Stimulated activated CD4-positive, alpha-beta T cell treated with anti-CD3 and anti-CD28 coated beads, Interleukin-15, amount 100 ng/mL, for 24 hours (primary cell): Measurements from ENCODE around the gene CEP63.
A peak's percentile ranks its signal among the peaks of the same experiment; 100 is the strongest.

ENCODE experiments used
- DNase-seq: peaks from one replicate; pipeline ENCODE4 v3.0.0-alpha.2; 2020

CEP63 gene

GRCh38 chr3:134485718-134486576 lies at the start of gene CEP63, which contains the start of gene ANAPC13:
Gene CEP63, plus strand, starts transcription at chr3:134486057. Its CDS starts 9,264 bp downstream, at chr3:134495321.
Gene ANAPC13, minus strand, starts transcription at chr3:134485985. Its CDS starts 3,081 bp downstream, at chr3:134482904.
- DNase-seq: peak; percentile 94

- no peak for DNase-seq
Observed at GRCh38 chr3:134437211-134437752, 48.6 kb upstream of the CEP63 start.

GRCh38 chr3:134441321-134441720 lies 44.5 kb upstream of the CEP63 start:
- no peak for DNase-seq

GRCh38 chr3:134441821-134442220 lies 44.0 kb upstream of the CEP63 start:
- no peak for DNase-seq

- DNase-seq: no peak
Observed at GRCh38 chr3:134445095-134445494, 40.8 kb upstream of the CEP63 start.

GRCh38 chr3:134445636-134446035 lies 40.2 kb upstream of the CEP63 start:
- no peak for DNase-seq

- DNase-seq: no peak
Observed at GRCh38 chr3:134446800-134447199, 39.1 kb upstream of the CEP63 start.

- no peak for DNase-seq
Observed at GRCh38 chr3:134447351-134447750, 38.5 kb upstream of the CEP63 start.

- DNase-seq: no peak
Observed at GRCh38 chr3:134448664-134449063, 37.2 kb upstream of the CEP63 start.

- peak; percentile 12 for DNase-seq
Observed at GRCh38 chr3:134449277-134449676, 36.6 kb upstream of the CEP63 start.

GRCh38 chr3:134449951-134450350 lies 35.9 kb upstream of the CEP63 start:
- no peak for DNase-seq

GRCh38 chr3:134453631-134454030 lies 32.2 kb upstream of the CEP63 start:
- DNase-seq: no peak

GRCh38 chr3:134457376-134458074 lies 28.3 kb upstream of the CEP63 start:
- no peak for DNase-seq

GRCh38 chr3:134458406-134458945 lies 27.4 kb upstream of the CEP63 start:
- no peak for DNase-seq

- DNase-seq: no peak
Observed at GRCh38 chr3:134459562-134459961, 26.3 kb upstream of the CEP63 start.

- no peak for DNase-seq
Observed at GRCh38 chr3:134460965-134461364, 24.9 kb upstream of the CEP63 start.

GRCh38 chr3:134462331-134462941 lies 23.4 kb upstream of the CEP63 start:
- no peak for DNase-seq

- DNase-seq: no peak
Observed at GRCh38 chr3:134463676-134464063, 22.2 kb upstream of the CEP63 start.

- DNase-seq: no peak
Observed at GRCh38 chr3:134464064-134464688, 21.7 kb upstream of the CEP63 start.

- DNase-seq: no peak
Observed at GRCh38 chr3:134464689-134465365, 21.0 kb upstream of the CEP63 start.

- DNase-seq: no peak
Observed at GRCh38 chr3:134466331-134466730, 19.5 kb upstream of the CEP63 start.

- no peak for DNase-seq
Observed at GRCh38 chr3:134468519-134468918, 17.3 kb upstream of the CEP63 start.
